Measurements from ENCODE around the gene RILPL1.
"Not testable (repeated sequence)": the region's sequence is repeated elsewhere in the genome, so short reads cannot be mapped to it uniquely, and the experiment has no call there.

RILPL1 gene

GRCh38 chr12:123492339-123493039 is 41.0 kb downstream of the RILPL1 start:
- not testable (repeated sequence) for DNase-seq

- no peak for DNase-seq
Measured at GRCh38 chr12:123491481-123491880, 42.0 kb downstream of the RILPL1 start.

- DNase-seq, result no peak
Measured at GRCh38 chr12:123491056-123491455, 42.5 kb downstream of the RILPL1 start.

- DNase-seq, result no peak
Measured at GRCh38 chr12:123490089-123490488, 43.4 kb downstream of the RILPL1 start.

- no peak for DNase-seq
Measured at GRCh38 chr12:123489580-123489979, 43.9 kb downstream of the RILPL1 start.

- no peak for DNase-seq
Measured at GRCh38 chr12:123488539-123489230, 44.8 kb downstream of the RILPL1 start.

GRCh38 chr12:123487428-123487827 is 46.1 kb downstream of the RILPL1 start:
- DNase-seq, result no peak

GRCh38 chr12:123485756-123486155 is 47.8 kb downstream of the RILPL1 start:
- no peak for DNase-seq

GRCh38 chr12:123483602-123484248 is 49.8 kb downstream of the RILPL1 start:
- no peak for DNase-seq

- DNase-seq, result no peak
Measured at GRCh38 chr12:123482876-123483275, 50.6 kb downstream of the RILPL1 start.

GRCh38 chr12:123481251-123481650 is 52.3 kb downstream of the RILPL1 start:
- DNase-seq, result not testable (repeated sequence)

- DNase-seq, result no peak
Measured at GRCh38 chr12:123479442-123480180, 53.9 kb downstream of the RILPL1 start.

GRCh38 chr12:123478762-123479161 is 54.8 kb downstream of the RILPL1 start:
- DNase-seq, result no peak

- DNase-seq, result no peak
Measured at GRCh38 chr12:123478069-123478468, 55.5 kb downstream of the RILPL1 start.

- DNase-seq, result no peak
Measured at GRCh38 chr12:123475246-123475703, 58.2 kb downstream of the RILPL1 start.

GRCh38 chr12:123474485-123475245 is 58.9 kb downstream of the RILPL1 start:
- no peak for DNase-seq

GRCh38 chr12:123472438-123472849 is 61.1 kb downstream of the RILPL1 start:
- DNase-seq, result no peak

- DNase-seq, result no peak
Measured at GRCh38 chr12:123471374-123472068, 62.0 kb downstream of the RILPL1 start.

GRCh38 chr12:123469978-123470377 is 63.5 kb downstream of the RILPL1 start:
- DNase-seq, result no peak

GRCh38 chr12:123468786-123469185 is 64.7 kb downstream of the RILPL1 start:
- no peak for DNase-seq

- no peak for DNase-seq
Measured at GRCh38 chr12:123465084-123465483, 68.4 kb downstream of the RILPL1 start.

- DNase-seq, result not testable (repeated sequence)
Measured at GRCh38 chr12:123463174-123463573, 70.3 kb downstream of the RILPL1 start.

Data from activated naive CD4-positive, alpha-beta T cell (primary cell).